Measurements from ENCODE around the gene TSHZ3. TPM values are rescaled to one million over a fixed set of nuclear protein-coding genes. Genes with fewer than 3 reads are reported as not detected.

Gene TSHZ3
- total RNA-seq, 1 donor = 10.8 TPM

- no peak overlapping the region for H3K4me3 ChIP-seq (ENCODE audit: low read depth, low read length)
- TF ChIP-seq CTCF (IDR thresholded peaks at IDR 0.05; ENCODE audit: insufficient read depth, low read depth, low read length) = peak; percentile 92
- DNase-seq (ENCODE audit: low read depth) = peak; percentile 92
Observed at GRCh38 chr19:31338069-31338776, 11.0 kb downstream of the TSHZ3 start.

- H3K4me3 ChIP-seq (ENCODE audit: low read depth, low read length) = no peak overlapping the region
- no peak for DNase-seq (ENCODE audit: low read depth)
- no peak for TF ChIP-seq CTCF (IDR thresholded peaks at IDR 0.05; ENCODE audit: insufficient read depth, low read depth, low read length)
Observed at GRCh38 chr19:31337008-31337914, 12.0 kb downstream of the TSHZ3 start.

- H3K4me3 ChIP-seq (ENCODE audit: low read depth, low read length) = no peak overlapping the region
- no peak for TF ChIP-seq CTCF (IDR thresholded peaks at IDR 0.05; ENCODE audit: insufficient read depth, low read depth, low read length)
- no peak for DNase-seq (ENCODE audit: low read depth)
Observed at GRCh38 chr19:31335716-31336115, 13.5 kb downstream of the TSHZ3 start.

GRCh38 chr19:31334849-31335624, 14.2 kb downstream of the TSHZ3 start:
- no peak for TF ChIP-seq CTCF (IDR thresholded peaks at IDR 0.05; ENCODE audit: insufficient read depth, low read depth, low read length)
- peak; percentile 56 for DNase-seq (ENCODE audit: low read depth)
- H3K4me3 ChIP-seq (ENCODE audit: low read depth, low read length) = no peak overlapping the region

- DNase-seq (ENCODE audit: low read depth) = peak; percentile 71
- no peak overlapping the region for H3K4me3 ChIP-seq (ENCODE audit: low read depth, low read length)
- TF ChIP-seq CTCF (IDR thresholded peaks at IDR 0.05; ENCODE audit: insufficient read depth, low read depth, low read length) = no peak
Observed at GRCh38 chr19:31334101-31334848, 15.0 kb downstream of the TSHZ3 start.

- peak; percentile 90 for DNase-seq (ENCODE audit: low read depth)
- no peak for TF ChIP-seq CTCF (IDR thresholded peaks at IDR 0.05; ENCODE audit: insufficient read depth, low read depth, low read length)
- no peak overlapping the region for H3K4me3 ChIP-seq (ENCODE audit: low read depth, low read length)
Observed at GRCh38 chr19:31332096-31332495, 17.1 kb downstream of the TSHZ3 start.
